Sigmoid colon (tissue), 4 donors: ENCODE data around the gene NDEL1.

Experiments
- EP300 ChIP-seq, 4 donors: sonication (generic); formaldehyde crosslinking; IDR thresholded peaks; one replicate each; pipeline ENCODE4 v1.6.1; 2017; ENCODE audit warnings: antibody characterized with exemption in 4 of 4
- POLR2A ChIP-seq, 2 donors: fragments of 450-650 bp; IDR thresholded peaks; one replicate each; pipeline ENCODE4 v1.6.1; 2016; ENCODE audit warnings: antibody characterized with exemption in 2 of 2, mild to moderate bottlenecking in 2 of 2, moderate library complexity in 2 of 2
- POLR2AphosphoS5 ChIP-seq, 4 donors: sonication (generic); formaldehyde crosslinking; IDR thresholded peaks; one replicate each; pipeline ENCODE4 v1.6.1; 2017; ENCODE audit warnings: antibody characterized with exemption in 4 of 4
- TF ChIP-seq, protein P1 (sequence below), 4 experiments: fragments of 450-650 bp in 3 of 4; fragments of 200-600 bp in 1 of 4; IDR thresholded peaks; one replicate each; pipeline ENCODE4 v1.5.1; 2016 to 2019; ENCODE audit warnings: antibody characterized with exemption in 4 of 4, mild to moderate bottlenecking in 3 of 4, moderate library complexity in 2 of 4

DNA sequence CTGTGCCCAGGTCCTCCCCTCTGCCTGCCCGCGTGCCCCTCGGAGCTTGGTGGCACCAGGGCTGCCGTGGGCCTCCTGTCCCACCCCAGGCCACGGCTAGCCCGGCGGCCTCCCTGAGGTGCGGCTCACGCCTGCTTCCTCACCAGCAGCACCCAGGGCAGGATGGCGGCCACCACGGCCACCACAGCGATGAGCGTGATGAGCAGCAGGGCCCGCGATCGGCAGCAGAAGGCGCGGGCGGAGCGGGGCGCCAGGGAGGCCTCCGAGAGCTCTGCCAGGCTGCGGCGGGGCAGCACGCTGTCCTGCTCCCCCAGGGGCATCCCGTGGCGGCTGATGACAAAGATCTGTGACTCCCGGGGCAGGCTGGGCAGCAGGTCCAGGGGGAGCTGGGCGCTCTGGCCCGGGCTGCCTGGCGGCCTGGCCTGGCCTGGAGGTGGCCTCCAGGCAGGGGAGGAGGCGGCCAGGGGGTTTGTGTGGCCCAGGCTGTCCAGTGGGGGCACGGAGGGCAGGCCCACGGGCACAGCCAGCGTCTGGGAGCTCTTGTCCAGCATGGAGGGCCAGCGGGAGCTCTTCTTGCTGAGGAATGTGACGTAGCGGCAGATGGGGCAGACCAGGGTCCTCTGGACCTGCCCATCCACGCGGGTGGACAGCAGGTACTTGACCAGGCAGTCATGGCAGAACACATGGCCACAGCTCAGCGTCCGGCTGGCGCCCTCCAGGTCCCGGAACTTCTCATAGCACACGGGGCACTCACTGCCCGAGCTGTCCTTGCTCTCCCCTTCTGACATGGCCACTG, 42.8 kb upstream of the NDEL1 start:
- TF ChIP-seq, protein P1, sequence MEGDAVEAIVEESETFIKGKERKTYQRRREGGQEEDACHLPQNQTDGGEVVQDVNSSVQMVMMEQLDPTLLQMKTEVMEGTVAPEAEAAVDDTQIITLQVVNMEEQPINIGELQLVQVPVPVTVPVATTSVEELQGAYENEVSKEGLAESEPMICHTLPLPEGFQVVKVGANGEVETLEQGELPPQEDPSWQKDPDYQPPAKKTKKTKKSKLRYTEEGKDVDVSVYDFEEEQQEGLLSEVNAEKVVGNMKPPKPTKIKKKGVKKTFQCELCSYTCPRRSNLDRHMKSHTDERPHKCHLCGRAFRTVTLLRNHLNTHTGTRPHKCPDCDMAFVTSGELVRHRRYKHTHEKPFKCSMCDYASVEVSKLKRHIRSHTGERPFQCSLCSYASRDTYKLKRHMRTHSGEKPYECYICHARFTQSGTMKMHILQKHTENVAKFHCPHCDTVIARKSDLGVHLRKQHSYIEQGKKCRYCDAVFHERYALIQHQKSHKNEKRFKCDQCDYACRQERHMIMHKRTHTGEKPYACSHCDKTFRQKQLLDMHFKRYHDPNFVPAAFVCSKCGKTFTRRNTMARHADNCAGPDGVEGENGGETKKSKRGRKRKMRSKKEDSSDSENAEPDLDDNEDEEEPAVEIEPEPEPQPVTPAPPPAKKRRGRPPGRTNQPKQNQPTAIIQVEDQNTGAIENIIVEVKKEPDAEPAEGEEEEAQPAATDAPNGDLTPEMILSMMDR (IDR thresholded peaks at IDR 0.05), result no peak
- TF ChIP-seq EP300 (IDR thresholded peaks at IDR 0.05) (no peak), POLR2AphosphoS5 (IDR thresholded peaks at IDR 0.05) (no peak), POLR2A (IDR thresholded peaks at IDR 0.05) (no peak)
